RWPE2 (cell line): ENCODE data around the gene MAP2K5.

ENCODE experiments used
- ATAC-seq: fragments of 200-7000 bp; cut with Tn5 transposase; 3 replicates; pipeline ENCODE4 v1.9.1; 2021; ENCODE audit warnings: low read depth
- DNase-seq: peaks from one replicate; pipeline ENCODE4 v3.0.0-alpha.2; 2020; ENCODE audit warnings: low spot score
- H3K27ac ChIP-seq: fragments of 450-650 bp; 2 replicates; pipeline ENCODE4 v1.5.1; 2017; ENCODE audit warnings: mild to moderate bottlenecking; ENCODE audit not compliant: poor library complexity, severe bottlenecking
- H3K27me3 ChIP-seq: fragments of 250-450 bp; sonication (Bioruptor Pico); 2 replicates; pipeline ENCODE4 v1.5.1; 2021; ENCODE audit warnings: mild to moderate bottlenecking, moderate library complexity; ENCODE audit not compliant: insufficient read depth, poor library complexity, severe bottlenecking
- H3K36me3 ChIP-seq: fragments of 250-450 bp; sonication (Bioruptor Pico); 2 replicates; pipeline ENCODE4 v1.5.1; 2020; ENCODE audit warnings: low read depth, mild to moderate bottlenecking, moderate library complexity
- H3K4me1 ChIP-seq: fragments of 250-450 bp; sonication (Bioruptor Pico); 2 replicates; pipeline ENCODE4 v1.5.1; 2021; ENCODE audit warnings: mild to moderate bottlenecking, moderate library complexity; ENCODE audit not compliant: insufficient read depth, poor library complexity, severe bottlenecking
- H3K4me3 ChIP-seq: fragments of 250-450 bp; sonication (Bioruptor Pico); 2 replicates; pipeline ENCODE4 v1.5.1; 2021; ENCODE audit warnings: mild to moderate bottlenecking, moderate library complexity; ENCODE audit not compliant: severe bottlenecking
- H3K9me3 ChIP-seq: fragments of 250-450 bp; sonication (Bioruptor Pico); 2 replicates; pipeline ENCODE4 v1.5.1; 2021; ENCODE audit warnings: mild to moderate bottlenecking, moderate library complexity; ENCODE audit not compliant: severe bottlenecking
- CTCF ChIP-seq: fragments of 450-650 bp; IDR thresholded peaks from one replicate; pipeline ENCODE4 v1.5.1; 2017; ENCODE audit warnings: mild to moderate bottlenecking, moderate library complexity; ENCODE audit not compliant: poor library complexity, severe bottlenecking

Gene MAP2K5

GRCh38 chr15:67771189-67771800, 228.8 kb downstream of the MAP2K5 start:
- no peaks in the 10 kb centered on the region for H3K4me1 ChIP-seq
- no peak overlapping the region for H3K4me3 ChIP-seq
- DNase-seq (no peak), ATAC-seq (no peak)
- H3K36me3 ChIP-seq, result no peaks in the 10 kb centered on the region
- no peaks in the 10 kb centered on the region for H3K9me3 ChIP-seq
- no peaks in the 10 kb centered on the region for H3K27me3 ChIP-seq
- no peak for TF ChIP-seq CTCF
- no peak overlapping the region for H3K27ac ChIP-seq

GRCh38 chr15:67774626-67775025, 232.1 kb downstream of the MAP2K5 start:
- H3K4me1 ChIP-seq, result no peaks in the 10 kb centered on the region
- H3K4me3 ChIP-seq, result no peak overlapping the region
- H3K27ac ChIP-seq, result no peak overlapping the region
- no peaks in the 10 kb centered on the region for H3K27me3 ChIP-seq
- no peaks in the 10 kb centered on the region for H3K9me3 ChIP-seq
- no peak for ATAC-seq
- TF ChIP-seq CTCF, result no peak
- H3K36me3 ChIP-seq, result no peaks in the 10 kb centered on the region
- no peak for DNase-seq

- Histone ChIP-seq H3K27ac (no peak overlapping the region), H3K27me3 (no peaks in the 10 kb centered on the region), H3K36me3 (no peaks in the 10 kb centered on the region), H3K9me3 (no peaks in the 10 kb centered on the region), H3K4me1 (no peaks in the 10 kb centered on the region), H3K4me3 (no peak overlapping the region)
- TF ChIP-seq CTCF, result no peak
- DNase-seq (no peak), ATAC-seq (no peak)
Observed at GRCh38 chr15:67775250-67775649, 232.7 kb downstream of the MAP2K5 start.

- Histone ChIP-seq H3K4me3 (no peak overlapping the region), H3K27ac (no peak overlapping the region)
- no peak for DNase-seq
Observed at GRCh38 chr15:67775998-67776397, 233.5 kb downstream of the MAP2K5 start.

More at GRCh38 chr15:67775998-67776397, 233.5 kb downstream of the MAP2K5 start:
- no peaks in the 10 kb centered on the region for H3K9me3 ChIP-seq
- no peaks in the 10 kb centered on the region for H3K27me3 ChIP-seq
- no peaks in the 10 kb centered on the region for H3K4me1 ChIP-seq
- no peak for ATAC-seq
- H3K36me3 ChIP-seq, result no peaks in the 10 kb centered on the region
- no peak for TF ChIP-seq CTCF
